ENCODE data around the gene CDKN2C.
A peak's percentile ranks its signal among the peaks of the same experiment; 100 is the strongest.

The CDKN2C gene

DNA sequence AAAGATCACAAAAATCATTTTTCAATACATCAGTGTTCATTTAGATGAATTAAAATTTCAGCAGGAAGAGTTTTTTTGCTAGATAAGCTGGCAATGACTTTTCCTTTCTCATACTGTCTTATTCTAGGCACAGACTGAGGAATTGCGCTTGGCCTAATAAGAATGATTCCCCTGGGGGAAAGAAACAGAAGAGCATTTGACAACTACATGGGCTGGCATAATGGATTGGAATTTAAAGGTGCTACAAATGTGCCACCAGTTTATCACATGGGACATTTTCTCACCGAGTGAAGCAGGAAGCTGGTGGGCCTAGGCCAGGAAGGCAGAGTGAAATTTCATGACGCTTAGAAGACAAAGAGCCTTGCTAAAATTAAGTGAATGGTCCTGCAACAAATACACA is 39.3 kb downstream of the CDKN2C start:
- DNase-seq (ENCODE audit: extremely low spot score, insufficient read length, low read depth) (no peak), FAIRE-seq (peak; percentile 51)

DNA sequence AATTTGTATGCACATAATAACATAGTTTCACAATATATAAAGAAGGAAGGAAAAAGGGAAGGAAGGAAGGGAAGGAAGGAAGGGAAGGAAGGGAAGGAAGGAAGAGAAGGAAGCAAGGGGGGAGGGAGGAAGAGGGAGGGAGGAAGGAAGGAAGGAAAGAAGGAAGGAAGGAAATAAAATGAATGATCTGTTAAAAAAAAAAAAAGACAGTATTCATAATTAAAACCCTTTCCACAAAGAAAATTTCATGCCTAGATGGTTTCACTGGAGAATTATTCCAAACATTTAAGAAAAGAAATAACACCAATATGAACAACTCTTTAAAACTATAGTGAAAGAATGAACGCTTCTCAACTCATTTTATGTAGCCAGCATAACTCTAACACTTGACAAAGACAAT is 44.8 kb downstream of the CDKN2C start:
- FAIRE-seq = no peak
- DNase-seq (ENCODE audit: extremely low spot score, insufficient read length, low read depth) = no peak

DNA sequence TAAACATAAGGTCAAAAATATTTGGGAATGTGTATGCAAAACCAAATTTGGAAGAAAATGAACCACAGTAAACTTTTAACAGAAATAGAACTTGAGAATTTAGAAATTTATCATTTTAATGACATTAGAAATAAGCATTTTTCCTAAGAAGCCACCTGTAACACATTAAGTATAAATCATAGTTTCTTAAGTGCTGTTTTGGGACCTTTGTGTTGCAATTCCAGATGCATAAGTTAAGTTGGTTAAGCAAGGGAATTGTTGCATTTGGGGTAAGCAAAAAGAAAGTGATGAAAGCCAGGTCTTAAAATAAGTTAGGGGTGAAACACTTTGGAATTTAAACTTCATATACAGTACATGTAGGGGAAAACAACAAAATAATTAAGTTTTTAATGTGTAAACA is 49.8 kb downstream of the CDKN2C start:
- DNase-seq (ENCODE audit: extremely low spot score, insufficient read length, low read depth) (no peak), FAIRE-seq (no peak)

Data from GM18507 (cell line).